ENCODE results near the gene ATXN1.

DNA sequence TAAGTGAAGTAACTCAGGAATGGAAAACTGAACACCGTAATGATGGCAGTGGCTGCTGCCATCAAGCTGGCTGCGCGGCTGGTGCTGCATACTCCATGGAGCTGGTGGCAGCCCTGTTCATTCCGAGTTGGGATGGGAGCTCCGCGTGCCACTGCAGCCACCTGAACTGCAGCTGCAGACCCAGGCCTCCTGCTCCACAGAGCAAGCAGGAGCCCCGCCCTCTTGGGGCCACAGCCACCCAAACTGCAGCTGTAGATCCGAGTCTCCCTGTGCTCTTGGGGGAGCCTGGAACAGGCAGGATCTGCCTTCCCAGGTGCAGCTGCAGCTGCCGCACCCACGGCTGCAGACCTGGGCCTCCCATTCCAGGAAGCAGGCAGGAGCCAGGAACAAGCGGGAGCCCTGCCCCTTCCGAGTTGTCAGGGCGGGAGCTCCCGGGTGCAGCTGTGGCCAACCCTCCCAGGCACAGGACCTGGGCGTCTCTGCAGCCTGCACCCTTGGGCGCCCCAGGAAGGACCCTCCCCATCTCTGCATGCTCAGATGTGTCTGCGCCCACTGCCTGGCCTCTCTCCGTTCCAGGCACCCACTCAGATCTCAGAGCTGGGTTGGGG, 402.6 kb downstream of the ATXN1 start:
- no peak for TF ChIP-seq CTCF (IDR thresholded peaks at IDR 0.05)
- no peak for TF ChIP-seq POLR2A (IDR thresholded peaks at IDR 0.05)
- no peak for TF ChIP-seq EP300 (IDR thresholded peaks at IDR 0.05)
